GM21737 (cell line): ENCODE measurements around the gene RBPJ.
A peak's percentile ranks its signal among the peaks of the same experiment; 100 is the strongest.
"Not testable (repeated sequence)": the region's sequence is repeated elsewhere in the genome, so short reads cannot be mapped to it uniquely, and the experiment has no call there.

ENCODE experiments used
- ATAC-seq: cut with Tn5 transposase; IDR thresholded peaks from one replicate; pipeline ENCODE4 v1.9.1; 2021; ENCODE audit warnings: mild to moderate bottlenecking, moderate library complexity; ENCODE audit not compliant: unreplicated experiment

The RBPJ gene

DNA sequence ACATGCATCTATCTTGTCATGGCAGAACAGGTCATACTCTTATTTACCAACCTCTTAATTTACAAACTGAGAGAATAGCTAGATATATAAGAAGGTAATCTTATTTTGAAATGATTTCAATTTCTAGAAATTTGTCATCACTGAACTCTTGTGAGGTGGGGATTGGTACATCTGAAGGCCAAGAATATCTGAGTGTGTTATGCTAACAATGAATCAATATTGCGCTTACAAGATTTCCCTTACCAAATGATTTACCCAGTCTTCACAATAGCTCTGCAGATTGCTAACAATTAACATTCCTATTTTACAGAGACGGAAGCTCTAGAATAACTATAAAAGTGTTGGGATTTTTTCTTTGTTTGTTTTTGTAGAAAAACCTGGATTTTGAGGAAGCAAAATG lies 48.3 kb downstream of the RBPJ start:
- no peak for ATAC-seq

DNA sequence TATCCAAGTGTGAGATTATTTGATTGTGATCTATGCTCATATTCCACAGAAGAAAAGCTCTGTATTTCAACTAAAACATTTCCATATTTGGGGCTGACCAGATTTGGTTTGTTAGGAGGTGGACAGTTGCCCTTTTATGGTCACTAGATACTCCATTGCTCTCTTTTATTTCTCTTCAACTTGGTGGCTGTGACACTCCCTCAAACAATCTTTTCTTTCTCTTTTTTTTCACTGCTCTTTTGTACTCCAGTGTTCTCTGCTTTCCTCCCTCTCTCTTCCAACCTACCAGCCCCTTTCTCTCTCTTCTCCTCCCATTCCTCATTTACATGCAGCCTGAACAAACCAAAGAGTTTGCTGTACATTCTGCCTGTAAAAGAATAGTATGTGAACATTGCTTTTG lies 48.8 kb downstream of the RBPJ start:
- ATAC-seq = no peak

DNA sequence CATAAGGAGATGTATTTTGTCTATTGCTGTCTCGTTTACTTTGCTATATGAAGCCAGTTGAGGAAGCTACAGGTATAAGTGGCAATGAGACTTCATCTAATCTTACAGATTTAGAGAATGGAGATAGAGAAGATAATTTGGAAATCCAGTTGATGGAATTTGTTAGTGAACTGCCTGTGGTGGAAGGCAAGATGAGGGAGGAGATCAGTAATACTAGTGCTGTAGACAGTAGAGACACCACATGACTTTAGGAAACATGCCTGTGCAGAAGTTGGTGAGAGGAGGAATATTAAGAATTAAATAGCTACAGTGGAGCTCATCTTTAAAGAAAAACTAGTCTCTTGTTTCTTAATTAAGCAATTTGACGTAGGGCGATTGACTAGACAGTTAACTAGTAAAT lies 51.3 kb downstream of the RBPJ start:
- ATAC-seq = no peak

DNA sequence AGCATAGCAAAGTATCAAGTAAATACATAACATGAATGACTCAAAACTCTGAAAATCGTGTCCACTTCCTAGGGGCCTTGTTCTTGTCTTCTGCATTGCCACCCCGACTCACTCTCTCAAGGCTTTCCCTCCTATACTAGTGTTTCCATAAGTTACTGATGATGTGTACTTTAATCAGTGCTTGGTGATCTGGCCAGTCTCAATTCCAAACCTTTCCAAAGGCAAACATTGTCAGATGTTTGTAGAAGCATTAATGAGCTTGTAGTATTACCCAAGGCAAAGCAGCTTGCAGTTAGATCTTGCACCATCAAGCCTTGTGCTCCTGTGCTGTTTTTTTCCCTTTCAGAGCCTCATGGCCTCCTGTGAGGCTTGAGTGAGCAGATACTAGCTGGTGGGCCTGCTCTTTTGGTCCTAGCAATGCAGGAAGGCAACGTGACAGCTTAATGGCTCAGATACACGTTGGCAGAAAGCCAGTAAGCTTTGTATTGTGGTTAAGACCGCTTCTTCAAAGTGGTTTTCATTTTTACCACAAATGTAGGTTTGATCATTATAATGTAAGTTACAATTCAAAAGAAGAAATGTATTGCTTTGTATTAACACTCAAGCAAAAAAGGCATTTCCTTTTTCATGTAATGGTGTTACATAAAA lies 51.8 kb downstream of the RBPJ start:
- ATAC-seq = peak; percentile 83

DNA sequence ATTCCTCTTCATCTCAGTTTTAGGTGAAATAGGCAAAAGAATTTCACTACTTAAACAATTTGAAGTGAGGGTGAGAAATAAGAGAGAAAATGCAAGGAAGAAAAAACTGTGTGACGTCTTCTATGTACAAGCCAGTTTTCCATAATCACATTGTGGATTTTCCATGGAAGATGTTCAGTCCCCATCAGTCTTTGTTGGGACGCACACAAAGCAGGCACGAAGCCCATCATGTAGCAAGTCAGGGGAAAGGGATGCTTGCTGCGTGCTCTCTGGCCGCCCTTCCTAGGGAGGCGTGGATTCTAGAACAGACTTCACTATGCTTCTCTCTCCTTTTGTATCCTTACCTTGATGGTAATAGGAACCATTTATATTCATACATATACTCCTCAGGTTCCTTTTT lies 54.7 kb downstream of the RBPJ start:
- no peak for ATAC-seq

DNA sequence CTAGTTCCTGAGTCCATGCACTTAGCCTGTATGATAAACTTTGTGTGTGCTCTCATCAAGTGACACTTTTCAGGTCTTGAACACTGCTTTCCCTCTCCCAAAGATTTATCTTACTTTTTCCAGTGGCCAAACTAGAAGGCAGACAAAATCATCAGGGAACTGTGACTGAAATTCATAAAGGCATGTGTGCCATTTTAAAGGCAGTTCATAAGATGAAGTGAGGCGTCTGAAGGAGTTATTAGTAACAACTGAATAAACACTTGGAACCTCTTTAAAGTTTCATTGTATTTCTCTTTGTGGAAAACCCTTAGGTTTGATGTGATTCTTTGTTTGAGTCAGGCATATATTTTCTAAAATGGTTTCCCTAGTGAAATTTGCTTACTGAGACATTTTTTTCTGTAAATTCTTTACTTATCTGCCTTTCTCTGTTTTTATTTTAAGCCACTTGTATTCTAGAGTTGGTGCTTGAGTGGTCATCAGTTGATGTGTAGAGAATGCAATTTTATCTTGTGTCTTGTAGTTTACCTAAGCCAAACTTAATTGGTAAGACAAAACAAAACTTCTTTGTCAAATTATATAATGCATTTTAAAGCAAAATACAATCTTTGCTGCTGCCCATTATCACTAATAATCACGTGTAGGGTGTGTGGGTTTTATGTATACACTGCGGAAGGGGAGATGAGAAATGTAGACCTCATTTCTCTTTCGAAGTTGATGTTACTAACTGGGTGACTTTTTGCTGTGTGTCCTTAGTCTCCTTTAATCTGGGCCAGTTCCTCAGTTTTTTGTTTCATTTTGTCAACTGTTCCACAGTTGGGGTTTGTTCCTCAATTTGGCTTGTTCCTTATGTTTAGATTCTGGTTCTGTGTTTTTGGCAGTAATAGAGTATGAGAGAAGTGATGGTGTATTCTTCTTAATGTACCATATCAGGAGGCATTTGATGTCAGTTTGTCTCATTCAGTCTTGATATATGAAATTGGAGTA lies 56.8 kb downstream of the RBPJ start:
- ATAC-seq = no peak

DNA sequence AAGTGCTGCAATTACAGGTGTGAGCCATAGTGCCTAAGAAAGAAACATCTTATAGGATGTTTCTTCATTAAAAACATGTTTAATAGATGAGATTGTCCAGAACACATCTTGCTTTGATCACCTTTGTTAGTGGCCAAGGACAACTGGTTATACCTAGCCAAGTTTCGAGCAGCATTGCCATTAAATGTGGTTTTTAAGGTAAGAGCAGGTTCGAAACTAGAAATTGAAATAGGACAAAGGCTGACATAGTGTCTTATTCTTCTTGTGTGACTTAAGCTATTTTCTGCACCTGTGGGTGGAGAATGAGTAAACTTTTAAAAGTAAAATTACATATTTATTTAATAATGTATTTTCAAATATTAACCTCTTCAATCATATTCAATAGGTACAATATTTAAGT lies 59.0 kb downstream of the RBPJ start:
- ATAC-seq = no peak

DNA sequence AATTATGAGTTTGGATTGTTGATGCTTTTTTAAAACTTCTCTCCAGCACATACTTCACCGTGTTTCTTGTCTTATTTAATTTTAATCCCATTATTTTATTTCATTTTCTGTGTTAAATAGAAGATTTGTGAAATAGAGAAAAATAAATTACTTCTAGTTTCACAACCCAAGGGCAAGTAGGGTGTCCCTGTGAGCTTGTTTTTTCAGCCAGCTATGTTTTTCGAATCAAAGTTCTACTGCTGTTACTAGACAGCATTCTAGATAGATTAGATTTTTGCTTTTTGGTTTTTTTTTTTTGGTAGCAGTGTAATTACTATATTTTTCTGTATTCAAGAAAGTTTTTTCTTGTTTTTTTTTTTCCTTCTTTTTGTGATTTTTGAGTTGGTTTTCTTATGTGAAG lies 59.9 kb downstream of the RBPJ start:
- no peak for ATAC-seq

DNA sequence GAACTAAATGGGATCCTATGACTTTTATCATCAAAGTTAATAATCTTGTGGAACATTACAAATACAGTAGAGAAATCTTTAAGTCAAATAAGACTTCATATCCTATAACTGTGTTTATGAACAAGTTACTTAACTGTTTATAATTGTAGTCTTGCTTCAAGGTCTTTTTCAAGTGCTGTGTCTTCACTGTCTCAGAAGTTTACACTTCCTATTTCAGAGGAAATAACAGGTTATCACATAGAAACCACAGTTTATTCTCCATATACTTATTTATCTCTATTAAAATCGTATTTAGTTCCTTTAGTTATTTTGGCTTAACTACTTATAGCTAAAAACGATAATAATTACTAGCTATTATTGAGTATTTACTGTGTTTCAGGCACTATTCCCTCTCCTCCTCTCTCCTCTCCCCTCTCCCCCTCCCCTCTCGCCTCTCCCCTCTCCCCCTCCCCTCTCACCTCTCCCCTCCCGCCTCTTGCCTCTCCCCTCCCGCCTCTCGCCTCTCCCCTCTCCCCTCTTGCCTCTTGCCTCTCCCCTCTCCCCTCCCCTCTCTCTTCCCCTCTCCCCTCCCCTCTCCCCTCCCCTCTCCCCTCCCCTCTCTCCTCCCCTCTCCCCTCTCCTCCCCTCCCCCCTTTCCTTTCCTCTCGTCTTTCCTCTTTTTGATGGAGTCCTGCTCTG lies 63.7 kb downstream of the RBPJ start:
- no peak for ATAC-seq

DNA sequence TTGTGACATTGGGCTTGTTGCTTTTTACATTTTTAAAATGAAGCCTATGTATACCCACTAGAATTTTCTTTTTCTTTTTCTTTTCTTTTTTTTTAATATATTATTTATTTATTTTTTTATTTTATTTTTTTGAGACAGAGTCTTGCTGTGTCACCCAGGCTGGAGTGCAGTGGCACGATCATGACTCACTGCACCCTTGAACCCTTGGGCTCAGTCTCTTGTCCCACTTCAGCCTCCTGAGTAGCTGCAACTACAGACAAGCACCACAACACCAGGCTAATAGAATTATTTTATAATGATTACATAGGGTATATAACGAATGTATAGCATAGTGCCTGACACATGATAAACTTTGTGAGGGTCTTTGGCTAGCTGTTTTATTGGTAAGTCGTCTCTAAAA lies 64.9 kb downstream of the RBPJ start:
- ATAC-seq = no peak

DNA sequence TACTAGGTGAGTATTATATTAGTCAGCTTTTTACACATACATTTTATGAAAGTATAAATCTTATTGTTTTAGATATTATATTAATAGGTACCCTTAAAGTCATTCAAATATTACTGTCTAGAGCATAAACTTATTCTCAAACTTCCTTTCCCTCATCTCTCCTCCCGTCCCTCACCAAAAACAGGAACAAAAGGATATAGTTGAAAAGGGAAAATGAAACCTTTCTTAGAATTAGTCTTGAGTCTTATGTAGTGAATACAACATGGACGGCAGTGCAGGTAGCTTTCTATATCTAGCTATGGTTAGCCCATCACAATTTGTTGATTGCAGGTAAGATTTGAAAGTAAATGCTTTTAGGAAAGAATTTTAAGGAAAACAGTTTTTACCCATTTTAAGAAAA lies 65.6 kb downstream of the RBPJ start:
- no peak for ATAC-seq

DNA sequence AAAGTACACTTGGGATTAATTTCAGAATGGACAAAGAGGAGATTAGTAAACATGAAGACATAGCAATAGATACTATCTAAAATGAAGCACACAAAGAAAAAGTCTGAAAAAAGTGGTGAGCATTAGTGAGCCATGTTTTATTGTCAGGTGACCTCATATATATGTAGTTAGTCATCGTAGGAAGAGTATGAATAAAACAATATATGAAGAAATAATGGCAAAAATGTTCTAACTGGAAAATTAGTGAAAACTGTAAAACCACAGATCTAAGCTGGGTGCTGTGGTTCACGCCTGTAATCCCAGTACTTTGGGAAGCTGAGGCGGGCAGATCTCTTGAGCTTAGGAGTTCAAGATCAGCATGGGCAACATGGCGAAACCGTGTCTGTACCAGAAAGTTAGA lies 67.9 kb downstream of the RBPJ start:
- ATAC-seq = no peak

DNA sequence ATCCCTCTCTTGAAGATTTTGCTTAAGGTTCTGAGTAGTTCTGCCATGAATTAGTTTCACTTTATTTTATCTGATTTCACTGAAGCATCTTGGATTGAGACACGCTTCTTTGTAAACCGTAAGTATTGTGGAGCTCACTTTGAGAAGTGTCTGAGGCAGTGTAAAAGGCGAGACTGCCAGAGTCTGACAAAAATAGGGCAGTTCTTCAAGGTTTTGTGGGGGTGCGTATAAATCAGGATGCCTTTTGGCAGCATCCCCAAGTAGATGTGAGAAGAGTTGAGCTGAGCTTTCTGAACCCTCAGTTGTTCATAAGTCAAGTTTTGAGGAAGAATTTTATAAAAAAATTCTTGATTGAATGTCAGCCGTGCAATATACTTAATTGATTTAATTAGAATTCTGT lies 76.3 kb downstream of the RBPJ start:
- no peak for ATAC-seq

DNA sequence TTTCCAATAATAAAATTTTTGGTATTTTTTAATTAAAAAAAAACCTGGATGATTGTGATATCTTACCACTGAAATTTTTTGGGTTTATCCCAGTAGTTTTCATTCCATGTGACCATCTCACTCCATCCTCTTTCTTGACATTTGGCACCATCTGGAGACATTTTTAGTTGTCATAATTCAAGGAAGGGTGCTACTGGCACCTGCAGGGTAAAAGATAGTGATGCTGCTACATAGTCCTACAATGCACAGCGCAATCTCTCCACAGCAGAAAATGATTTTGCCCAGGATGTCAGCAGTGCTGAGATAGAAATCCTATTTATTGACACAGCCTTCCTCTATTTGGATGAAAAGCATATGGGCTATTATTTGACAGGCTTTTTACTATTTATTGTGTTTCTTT lies 79.3 kb downstream of the RBPJ start:
- ATAC-seq = no peak

DNA sequence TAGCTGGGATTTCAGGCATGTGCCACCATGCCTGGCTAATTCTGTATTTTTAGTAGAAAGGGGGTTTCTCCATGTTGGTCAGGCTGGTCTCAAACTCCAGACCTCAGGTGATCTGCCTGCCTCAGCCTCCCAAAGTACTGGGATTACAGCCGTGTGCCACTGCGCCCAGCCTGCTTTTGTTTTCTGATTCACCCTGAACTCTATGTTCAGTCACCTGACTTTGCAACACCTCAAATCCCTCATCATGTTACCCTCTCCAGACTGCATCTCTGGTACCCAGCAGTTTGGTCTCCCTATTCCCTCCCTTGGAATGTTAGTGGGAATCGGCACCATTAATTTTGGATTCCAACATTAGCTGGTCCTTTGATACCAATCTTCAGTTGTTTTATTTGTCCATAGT lies 81.2 kb downstream of the RBPJ start:
- ATAC-seq = not testable (repeated sequence)

DNA sequence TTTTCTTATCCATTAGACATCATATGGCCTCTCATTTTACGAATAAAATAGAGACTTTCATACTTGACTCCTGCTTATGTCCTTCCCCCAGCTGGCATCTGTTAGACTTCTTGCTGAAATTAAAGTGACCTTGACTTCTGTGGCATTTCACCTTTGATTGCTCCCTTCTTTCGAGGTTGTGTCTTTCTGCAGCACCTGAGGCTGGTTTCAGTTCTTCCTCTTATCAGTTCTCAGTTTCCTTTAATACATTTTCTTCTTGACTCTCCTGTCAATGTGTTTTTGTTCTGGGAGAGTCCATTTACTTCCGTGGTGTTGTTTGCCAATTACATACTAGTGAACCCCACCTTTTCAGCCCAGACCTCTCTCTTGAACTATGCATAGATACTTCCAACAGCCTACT lies 81.6 kb downstream of the RBPJ start:
- ATAC-seq = no peak

DNA sequence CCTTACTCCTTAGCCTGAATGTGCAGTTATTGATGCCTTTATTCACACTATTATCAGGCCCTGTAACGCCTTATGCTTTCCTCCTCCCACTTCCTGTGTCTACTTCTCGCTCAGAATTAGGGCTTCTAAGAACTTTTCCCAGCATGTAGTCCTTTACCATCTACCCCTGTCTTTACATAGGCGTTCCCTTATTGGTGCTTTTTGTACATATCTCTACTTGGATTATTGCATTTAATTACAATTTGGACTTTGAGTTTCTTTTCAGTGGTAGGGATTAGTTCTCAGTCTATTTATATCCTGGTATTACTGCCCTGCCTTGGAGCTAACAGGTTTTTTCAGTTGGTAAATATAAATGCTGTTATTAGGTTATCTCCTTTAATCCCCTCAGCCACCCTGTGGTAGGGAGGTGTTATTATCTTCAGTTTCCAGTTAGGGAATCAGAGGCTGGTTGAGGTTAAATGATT lies 84.0 kb downstream of the RBPJ start:
- no peak for ATAC-seq

DNA sequence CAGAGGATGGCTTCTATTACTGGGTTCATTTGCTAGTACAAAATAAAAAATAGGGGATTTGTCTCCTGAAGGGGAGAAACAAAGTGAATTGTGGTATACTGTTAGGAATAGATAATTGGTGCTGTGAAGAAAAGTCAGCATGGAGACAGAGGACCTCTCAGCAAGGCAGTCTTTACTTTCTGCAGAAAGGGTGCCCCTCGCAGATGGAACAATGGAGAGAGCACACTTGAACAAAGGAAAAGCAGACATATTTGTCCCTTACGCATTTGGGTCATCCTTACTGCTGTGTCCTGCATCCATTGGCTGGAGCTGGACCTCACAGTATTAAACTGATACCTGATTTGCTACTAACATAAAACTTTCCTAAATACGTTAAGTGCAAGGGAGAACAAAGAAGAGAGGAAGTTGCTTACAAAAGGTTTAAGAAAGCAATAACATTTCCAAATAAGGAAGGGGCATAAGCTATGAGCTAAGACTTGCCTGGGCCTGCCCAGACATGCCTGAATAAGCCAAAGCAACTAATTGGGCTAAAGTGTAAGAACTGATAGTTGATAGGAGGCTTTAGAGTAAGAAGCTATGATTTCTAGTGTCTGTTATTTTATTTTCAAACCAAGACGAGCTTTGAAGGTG lies 85.6 kb downstream of the RBPJ start:
- ATAC-seq = no peak

DNA sequence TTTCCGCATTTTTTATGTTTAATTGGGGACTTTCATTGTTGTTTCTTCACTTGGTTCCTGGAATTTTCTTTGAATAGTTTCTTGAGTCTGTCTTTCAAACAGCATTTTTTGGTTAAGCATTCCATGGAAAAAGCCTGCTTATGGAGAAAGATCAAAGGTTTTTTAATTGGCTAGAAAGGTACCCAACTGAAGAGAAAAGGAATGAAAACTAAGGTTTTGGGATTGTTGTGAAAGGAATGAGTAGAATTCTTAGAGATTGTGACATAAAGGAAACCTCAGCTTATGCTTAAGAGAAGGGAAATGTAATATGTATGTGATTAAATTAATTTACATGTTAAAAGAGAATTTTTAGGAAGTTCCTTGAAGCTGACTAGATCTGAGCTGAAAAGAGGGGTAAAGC lies 86.7 kb downstream of the RBPJ start:
- no peak for ATAC-seq

DNA sequence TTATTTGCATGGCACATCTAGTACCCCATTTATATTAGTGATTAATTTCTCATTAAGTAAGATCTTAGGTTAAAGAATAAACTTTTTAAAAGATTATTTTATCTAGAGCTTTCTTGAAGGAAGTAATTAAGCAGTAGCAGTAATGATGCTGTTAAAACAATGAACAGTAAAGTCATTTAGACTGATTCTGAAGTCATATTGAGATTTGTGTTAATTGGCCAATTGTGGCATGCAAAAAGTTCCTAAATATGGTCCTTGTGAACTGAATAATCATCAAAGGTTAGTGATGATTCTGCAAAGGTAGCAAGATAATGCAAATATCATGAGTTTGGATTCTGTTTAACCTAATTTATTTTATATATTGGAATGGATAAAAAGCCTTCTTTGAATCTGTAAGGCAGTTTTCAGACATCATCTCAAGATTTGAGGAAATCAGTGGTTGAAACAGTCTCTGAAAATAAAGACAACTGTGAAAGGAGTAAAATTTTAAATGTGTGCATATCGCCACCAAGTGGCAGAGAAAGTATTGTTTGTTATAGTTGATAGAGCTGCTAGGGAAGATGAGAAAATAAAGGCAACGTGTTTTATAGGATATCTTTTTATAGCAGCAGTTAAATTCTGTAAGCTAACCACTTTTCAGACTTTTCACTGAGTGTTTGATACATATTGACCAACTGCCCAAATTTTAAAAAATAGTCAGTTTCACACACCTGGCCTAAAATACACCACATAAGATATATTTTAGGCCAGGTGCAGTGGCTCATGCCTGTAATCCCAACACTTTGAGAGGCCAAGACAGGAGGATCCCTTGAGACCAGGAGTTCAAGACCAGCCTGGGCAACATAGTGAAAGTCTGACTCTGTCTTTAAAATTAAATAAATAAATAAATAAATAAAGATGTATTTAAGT lies 89.8 kb downstream of the RBPJ start:
- no peak for ATAC-seq
